ENCODE data around the gene COL4A2.

GRCh38 chr13:110424569-110425443 lies 117.7 kb downstream of the COL4A2 start:
- TF ChIP-seq EZH2 (IDR thresholded peaks at IDR 0.05; ENCODE audit: insufficient read depth, poor library complexity, severe bottlenecking) (no peak), EZH2phosphoT487 (IDR thresholded peaks at IDR 0.05; ENCODE audit: insufficient read depth, low read depth) (no peak)
